ENCODE results near the gene DDX39A. TPM values are rescaled to one million over a fixed set of nuclear protein-coding genes. Genes with fewer than 3 reads are reported as not detected.

Gene DDX39A
- polyA plus RNA-seq, 1 of the 3 experiments (the other 2 are of a cell fraction), result 88.8 TPM

DNA sequence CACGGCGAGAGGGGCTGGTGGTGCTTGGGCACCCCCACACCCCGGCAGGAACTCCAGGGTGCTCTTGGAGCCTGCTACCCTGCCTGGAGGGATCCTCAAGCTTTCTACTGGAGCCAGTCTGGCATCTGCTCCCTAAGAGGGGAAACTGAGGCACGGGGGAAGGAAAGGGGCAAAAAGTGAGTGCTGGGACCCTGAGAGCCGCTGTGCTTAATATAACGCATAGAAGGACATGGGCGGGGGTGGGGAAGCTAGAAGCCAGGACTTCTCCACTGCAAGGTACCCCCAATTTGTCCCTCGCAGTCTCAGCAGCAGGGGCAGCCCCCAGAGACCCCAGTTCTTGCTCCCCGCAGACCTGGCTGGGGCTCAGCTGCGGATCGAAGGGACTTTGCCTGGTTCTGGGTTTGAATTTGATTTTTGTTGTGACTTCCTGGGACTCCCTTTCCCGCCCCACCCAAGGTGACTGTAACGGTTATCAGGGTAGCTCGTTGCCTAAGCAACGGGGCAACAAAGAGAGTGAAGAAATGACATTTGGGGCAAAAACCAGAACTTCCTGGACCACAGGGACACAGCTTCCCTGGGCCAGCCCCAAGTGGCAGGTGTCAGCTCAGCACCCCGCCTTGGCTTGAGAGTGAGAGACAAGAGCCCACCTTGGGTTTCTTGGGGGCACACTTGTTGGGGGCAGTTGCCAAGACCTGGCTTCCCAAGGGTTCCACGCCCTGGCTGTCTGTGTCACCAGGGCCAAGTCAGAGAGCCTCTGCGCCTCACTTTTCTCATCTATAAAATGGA is 37.3 kb downstream of the DDX39A start:
- Histone ChIP-seq H4K20me1 (ENCODE audit: insufficient read depth) (no peaks in the 10 kb centered on the region), H3F3A (replicated peaks; ENCODE audit: insufficient read depth) (peaks cover 3% of the 10 kb centered on the region), H3K9ac (peak overlapping the region; percentile 28; the same call in 1 of the 2 replicates), H3K27me3 (ENCODE audit: insufficient read depth) (no peaks in the 10 kb centered on the region), H2AFZ (ENCODE audit: low read depth) (peak overlapping the region; percentile 68; the same call in 1 of the 2 replicates), H3K36me3 (replicated peaks in 1 of 2; ENCODE audit: control insufficient read depth in 1 of 2, insufficient read depth in 2 of 2, low read length in 1 of 2) (no peaks in the 10 kb centered on the region), H3K4me2 (peak overlapping the region; percentile 78), H3K4me3 (ENCODE audit: low read depth in 2 of 2, low read length in 1 of 2) (peak overlapping the region; percentile 41 to 47; a peak in 3 of 4 replicates), H3K9me3 (no peaks in the 10 kb centered on the region), H3K27ac (ENCODE audit: low read depth in 2 of 2, low read length in 1 of 2) (no peak overlapping the region), H3K9me2 (no peaks in the 10 kb centered on the region), H3K79me2 (ENCODE audit: insufficient read depth) (0 out of 2 replicates have a peak, but pooled peaks cover 7% of the 10 kb centered on the region), H3K4me1 (ENCODE audit: control insufficient read depth in 1 of 2, insufficient read depth in 2 of 2, low read depth in 1 of 2, low read length in 1 of 2) (peaks cover 19 to 20% of the 10 kb centered on the region in 2 experiments; a peak in 3 of 4 replicates)
- TF ChIP-seq FOXM1 (IDR thresholded peaks at IDR 0.05; ENCODE audit: low read depth) (no peak), GABPA (IDR thresholded peaks at IDR 0.05; ENCODE audit: low read depth) (no peak), SIN3A (IDR thresholded peaks at IDR 0.05; ENCODE audit: borderline replicate concordance, low read depth, low read length) (no peak), EZH2phosphoT487 (IDR thresholded peaks at IDR 0.05; ENCODE audit: borderline replicate concordance, low read depth) (no peak), EP300 (IDR thresholded peaks at IDR 0.05; ENCODE audit: borderline replicate concordance in 1 of 2, low read depth in 1 of 2, low read length in 1 of 2) (no peak), TAF1 (IDR thresholded peaks at IDR 0.05; ENCODE audit: borderline replicate concordance, low read depth, low read length) (no peak), RAD21 (IDR thresholded peaks at IDR 0.05; ENCODE audit: low read length) (no peak), TEAD4 (IDR thresholded peaks at IDR 0.05; ENCODE audit: borderline replicate concordance, insufficient read depth) (no peak), NRF1 (IDR thresholded peaks at IDR 0.05; ENCODE audit: low read depth, low read length) (no peak), CHD2 (IDR thresholded peaks at IDR 0.05; ENCODE audit: low read length, partially characterized antibody) (no peak), SMC3 (IDR thresholded peaks at IDR 0.05; ENCODE audit: low read depth, low read length) (no peak)
- TF ChIP-seq, protein P1, sequence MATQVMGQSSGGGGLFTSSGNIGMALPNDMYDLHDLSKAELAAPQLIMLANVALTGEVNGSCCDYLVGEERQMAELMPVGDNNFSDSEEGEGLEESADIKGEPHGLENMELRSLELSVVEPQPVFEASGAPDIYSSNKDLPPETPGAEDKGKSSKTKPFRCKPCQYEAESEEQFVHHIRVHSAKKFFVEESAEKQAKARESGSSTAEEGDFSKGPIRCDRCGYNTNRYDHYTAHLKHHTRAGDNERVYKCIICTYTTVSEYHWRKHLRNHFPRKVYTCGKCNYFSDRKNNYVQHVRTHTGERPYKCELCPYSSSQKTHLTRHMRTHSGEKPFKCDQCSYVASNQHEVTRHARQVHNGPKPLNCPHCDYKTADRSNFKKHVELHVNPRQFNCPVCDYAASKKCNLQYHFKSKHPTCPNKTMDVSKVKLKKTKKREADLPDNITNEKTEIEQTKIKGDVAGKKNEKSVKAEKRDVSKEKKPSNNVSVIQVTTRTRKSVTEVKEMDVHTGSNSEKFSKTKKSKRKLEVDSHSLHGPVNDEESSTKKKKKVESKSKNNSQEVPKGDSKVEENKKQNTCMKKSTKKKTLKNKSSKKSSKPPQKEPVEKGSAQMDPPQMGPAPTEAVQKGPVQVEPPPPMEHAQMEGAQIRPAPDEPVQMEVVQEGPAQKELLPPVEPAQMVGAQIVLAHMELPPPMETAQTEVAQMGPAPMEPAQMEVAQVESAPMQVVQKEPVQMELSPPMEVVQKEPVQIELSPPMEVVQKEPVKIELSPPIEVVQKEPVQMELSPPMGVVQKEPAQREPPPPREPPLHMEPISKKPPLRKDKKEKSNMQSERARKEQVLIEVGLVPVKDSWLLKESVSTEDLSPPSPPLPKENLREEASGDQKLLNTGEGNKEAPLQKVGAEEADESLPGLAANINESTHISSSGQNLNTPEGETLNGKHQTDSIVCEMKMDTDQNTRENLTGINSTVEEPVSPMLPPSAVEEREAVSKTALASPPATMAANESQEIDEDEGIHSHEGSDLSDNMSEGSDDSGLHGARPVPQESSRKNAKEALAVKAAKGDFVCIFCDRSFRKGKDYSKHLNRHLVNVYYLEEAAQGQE (IDR thresholded peaks at IDR 0.05; ENCODE audit: low read depth, low read length), result no peak
- TF ChIP-seq, protein P2, sequence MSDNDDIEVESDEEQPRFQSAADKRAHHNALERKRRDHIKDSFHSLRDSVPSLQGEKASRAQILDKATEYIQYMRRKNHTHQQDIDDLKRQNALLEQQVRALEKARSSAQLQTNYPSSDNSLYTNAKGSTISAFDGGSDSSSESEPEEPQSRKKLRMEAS (IDR thresholded peaks at IDR 0.05; ENCODE audit: low read depth), result no peak
- ChIA-PET POLR2A (no interaction called here), CTCF (interaction anchor here (0.8 to 3.6 kb wide), 5 partner anchors 24 to 310 kb away, joined by 3 to 18 read pairs (median 6); partner anchors contain the start of genes ASF1B and MISP3)
- 69% methylated on average over 13 of the region's 18 CpGs for WGBS (ENCODE audit: low lambda C conversion rate)
- DNase-seq, result no peak
